ENCODE results near the gene DNAJC27.

GRCh38 chr2:24917731-24918325 lies 53.9 kb downstream of the DNAJC27 start:
- TF ChIP-seq RAD21 (conservative IDR thresholded peaks at IDR 0.05 in 1 of 2, IDR thresholded peaks at IDR 0.05 in 1 of 2), result no peak
- TF ChIP-seq CTCF (IDR thresholded peaks at IDR 0.05), result no peak
- TF ChIP-seq HDAC2 (IDR thresholded peaks at IDR 0.05), result no peak
- TF ChIP-seq POLR2A (IDR thresholded peaks at IDR 0.05; ENCODE audit: low read length), result no peak
- no peak for TF ChIP-seq EHMT2 (IDR thresholded peaks at IDR 0.05; ENCODE audit: low read depth)
- no peak for TF ChIP-seq CEBPB (IDR thresholded peaks at IDR 0.05)
- TF ChIP-seq E2F6 (IDR thresholded peaks at IDR 0.05; ENCODE audit: borderline replicate concordance, low read depth), result no peak
- TF ChIP-seq NFE2L2 (conservative IDR thresholded peaks at IDR 0.05; ENCODE audit: low read length), result no peak
- TF ChIP-seq POLR2AphosphoS2 (conservative IDR thresholded peaks at IDR 0.05; ENCODE audit: low read length), result no peak
- TF ChIP-seq ESRRA (IDR thresholded peaks at IDR 0.05; ENCODE audit: borderline replicate concordance, low read length), result no peak
- TF ChIP-seq RFX5 (IDR thresholded peaks at IDR 0.05), result no peak

Data from A549 (cell line).